Mammary epithelial cell (primary cell): ENCODE results near the gene MYH13.

Experiments
- EZH2 ChIP-seq: IDR thresholded peaks from 2 replicates; pipeline ENCODE4 v1.6.1; 2012; ENCODE audit warnings: low read length, inconsistent platforms, borderline replicate concordance
- TF ChIP-seq, protein P1 (sequence below), 2 donors: IDR thresholded peaks in 1 of 2; conservative IDR thresholded peaks in 1 of 2; 2 replicates each; pipeline ENCODE4 v1.5.1; 2011 to 2012; ENCODE audit warnings: inconsistent platforms in 2 of 2, low read length in 2 of 2, mild to moderate bottlenecking in 2 of 2, control low read depth in 1 of 2, low read depth in 1 of 2; ENCODE audit not compliant: insufficient read depth in 1 of 2; ENCODE audit errors: extremely low read depth in 1 of 2

- TF ChIP-seq, protein P1, sequence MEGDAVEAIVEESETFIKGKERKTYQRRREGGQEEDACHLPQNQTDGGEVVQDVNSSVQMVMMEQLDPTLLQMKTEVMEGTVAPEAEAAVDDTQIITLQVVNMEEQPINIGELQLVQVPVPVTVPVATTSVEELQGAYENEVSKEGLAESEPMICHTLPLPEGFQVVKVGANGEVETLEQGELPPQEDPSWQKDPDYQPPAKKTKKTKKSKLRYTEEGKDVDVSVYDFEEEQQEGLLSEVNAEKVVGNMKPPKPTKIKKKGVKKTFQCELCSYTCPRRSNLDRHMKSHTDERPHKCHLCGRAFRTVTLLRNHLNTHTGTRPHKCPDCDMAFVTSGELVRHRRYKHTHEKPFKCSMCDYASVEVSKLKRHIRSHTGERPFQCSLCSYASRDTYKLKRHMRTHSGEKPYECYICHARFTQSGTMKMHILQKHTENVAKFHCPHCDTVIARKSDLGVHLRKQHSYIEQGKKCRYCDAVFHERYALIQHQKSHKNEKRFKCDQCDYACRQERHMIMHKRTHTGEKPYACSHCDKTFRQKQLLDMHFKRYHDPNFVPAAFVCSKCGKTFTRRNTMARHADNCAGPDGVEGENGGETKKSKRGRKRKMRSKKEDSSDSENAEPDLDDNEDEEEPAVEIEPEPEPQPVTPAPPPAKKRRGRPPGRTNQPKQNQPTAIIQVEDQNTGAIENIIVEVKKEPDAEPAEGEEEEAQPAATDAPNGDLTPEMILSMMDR (conservative IDR thresholded peaks at IDR 0.05 in 1 of 2, IDR thresholded peaks at IDR 0.05 in 1 of 2; ENCODE audit: extremely low read depth in 1 of 2, insufficient read depth in 1 of 2, low read depth in 1 of 2, low read length in 2 of 2) = no peak
- TF ChIP-seq EZH2 = no peak
These were observed 107.6 kb downstream of the MYH13 start for GRCh38 chr17:10265100-10265810.
